ENCODE data around the gene RASSF4. TPM values are rescaled to one million over a fixed set of nuclear protein-coding genes. Genes with fewer than 3 reads are reported as not detected.

RASSF4 gene
- total RNA-seq, 8 experiments from 2014 or later, result 1.8 to 23.2 (median 13.3) TPM

- Histone ChIP-seq H3K27ac (peak overlapping the region; percentile 67 to 81), H3K4me1 (replicated peaks in 1 of 2) (peaks cover 66 to 69% of the 10 kb centered on the region in 2 donors), H3K4me3 (no peak overlapping the region)
- WGBS, 10 experiments, result 60 to 100% (median 82%) methylated on average over 1 to 7 of the region's 13 CpGs; no CpG with 5 or more reads in 3 of the 10 experiments
- peak in 2 of 8 experiments; percentile 1 to 4 for ATAC-seq (replicated peaks in 6 of 8)
- in situ Hi-C loops (cut with MboI; ENCODE audit: low pct_unique_long_range_greater_than_20kb in 2 of 9, low sequenced_read_pairs in 9 of 9, unreplicated experiment in 9 of 9), result no loop called here
Measured at GRCh38 chr10:44979281-44980191, 19.9 kb downstream of the RASSF4 start.

GRCh38 chr10:44980309-44981171 is 20.9 kb downstream of the RASSF4 start:
- Histone ChIP-seq H3K4me3 (no peak overlapping the region), H3K4me1 (replicated peaks in 1 of 2) (peaks cover 67 to 73% of the 10 kb centered on the region in 2 donors), H3K27ac (peak overlapping the region in 1 of 2 donors; percentile 22)
- no peak for ATAC-seq (replicated peaks in 6 of 8)
- 18 to 92% (median 59%) methylated on average over 1 to 12 of the region's 14 CpGs; no CpG with 5 or more reads in 2 of the 10 experiments for WGBS, 10 experiments
- in situ Hi-C loops (cut with MboI; ENCODE audit: low pct_unique_long_range_greater_than_20kb in 2 of 9, low sequenced_read_pairs in 9 of 9, unreplicated experiment in 9 of 9), result no loop called here

GRCh38 chr10:44981172-44982113 is 21.8 kb downstream of the RASSF4 start:
- Histone ChIP-seq H3K4me1 (replicated peaks in 1 of 2) (peaks cover 68 to 73% of the 10 kb centered on the region in 2 donors), H3K27ac (peak overlapping the region in 1 of 2 donors; percentile 22), H3K4me3 (no peak overlapping the region)
- in situ Hi-C loops (cut with MboI; ENCODE audit: low pct_unique_long_range_greater_than_20kb in 2 of 9, low sequenced_read_pairs in 9 of 9, unreplicated experiment in 9 of 9), result no loop called here
- WGBS, 10 experiments, result 12 to 100% (median 50%) methylated on average over 1 to 9 of the region's 11 CpGs
- peak in 5 of 8 experiments; percentile 16 to 54 (median 46) for ATAC-seq (replicated peaks in 6 of 8)

- H3K27ac ChIP-seq, result no peak overlapping the region
- in situ Hi-C loops (cut with MboI; ENCODE audit: low pct_unique_long_range_greater_than_20kb in 2 of 9, low sequenced_read_pairs in 9 of 9, unreplicated experiment in 9 of 9), result no loop called here
- H3K4me1 ChIP-seq (replicated peaks in 1 of 2), result peaks cover 66 to 73% of the 10 kb centered on the region in 2 donors
- no peak overlapping the region for H3K4me3 ChIP-seq
- 70 to 100% (median 98%) methylated on average over 1 to 5 of the region's 9 CpGs; no CpG with 5 or more reads in 6 of the 10 experiments for WGBS, 10 experiments
- no peak for ATAC-seq (replicated peaks in 6 of 8)
Measured at GRCh38 chr10:44982114-44982460, 22.5 kb downstream of the RASSF4 start.

- H3K4me1 ChIP-seq (replicated peaks in 1 of 2), result peaks cover 61 to 68% of the 10 kb centered on the region in 2 donors
- 80 to 100% (median 96%) methylated on average over 1 to 7 of the region's 9 CpGs; no CpG with 5 or more reads in 6 of the 10 experiments for WGBS, 10 experiments
- no peak overlapping the region for H3K27ac ChIP-seq
- no peak overlapping the region for H3K4me3 ChIP-seq
- in situ Hi-C loops (cut with MboI; ENCODE audit: low pct_unique_long_range_greater_than_20kb in 2 of 9, low sequenced_read_pairs in 9 of 9, unreplicated experiment in 9 of 9), result no loop called here
- no peak for ATAC-seq (replicated peaks in 6 of 8)
Measured at GRCh38 chr10:44982496-44982895, 22.9 kb downstream of the RASSF4 start.

- H3K27ac ChIP-seq, result no peak overlapping the region
- H3K4me3 ChIP-seq, result no peak overlapping the region
- WGBS, 10 experiments, result 83 to 100% (median 93%) methylated on average over 1 to 6 of the region's 13 CpGs; no CpG with 5 or more reads in 2 of the 10 experiments
- no peak for ATAC-seq (replicated peaks in 6 of 8)
- in situ Hi-C loops (cut with MboI; ENCODE audit: low pct_unique_long_range_greater_than_20kb in 2 of 9, low sequenced_read_pairs in 9 of 9, unreplicated experiment in 9 of 9), result no loop called here
- H3K4me1 ChIP-seq (replicated peaks in 1 of 2), result peaks cover 54 to 61% of the 10 kb centered on the region in 2 donors
Measured at GRCh38 chr10:44983066-44983894, 23.7 kb downstream of the RASSF4 start.

- Histone ChIP-seq H3K4me3 (no peak overlapping the region), H3K4me1 (replicated peaks in 1 of 2) (peaks cover 49 to 56% of the 10 kb centered on the region in 2 donors), H3K27ac (no peak overlapping the region)
- in situ Hi-C loops (cut with MboI; ENCODE audit: low pct_unique_long_range_greater_than_20kb in 2 of 9, low sequenced_read_pairs in 9 of 9, unreplicated experiment in 9 of 9), result no loop called here
- 20 to 100% (median 77%) methylated on average over 1 to 4 of the region's 10 CpGs; no CpG with 5 or more reads in 4 of the 10 experiments for WGBS, 10 experiments
- no peak for ATAC-seq (replicated peaks in 6 of 8)
Measured at GRCh38 chr10:44983895-44984278, 24.3 kb downstream of the RASSF4 start.

GRCh38 chr10:44984671-44985101 is 25.1 kb downstream of the RASSF4 start:
- in situ Hi-C loops (cut with MboI; ENCODE audit: low pct_unique_long_range_greater_than_20kb in 2 of 9, low sequenced_read_pairs in 9 of 9, unreplicated experiment in 9 of 9), result no loop called here
- WGBS, 10 experiments, result 50 to 100% (median 93%) methylated on average over 1 to 6 of the region's 15 CpGs; no CpG with 5 or more reads in 5 of the 10 experiments
- H3K27ac ChIP-seq, result peak overlapping the region; percentile 72 to 73

GRCh38 chr10:44985175-44985681 is 25.6 kb downstream of the RASSF4 start:
- in situ Hi-C loops (cut with MboI; ENCODE audit: low pct_unique_long_range_greater_than_20kb in 2 of 9, low sequenced_read_pairs in 9 of 9, unreplicated experiment in 9 of 9), result no loop called here
- Histone ChIP-seq H3K27ac (peak overlapping the region; percentile 73 to 74), H3K4me3 (no peak overlapping the region), H3K4me1 (replicated peaks in 1 of 2) (peaks cover 40 to 50% of the 10 kb centered on the region in 2 donors)
- ATAC-seq (replicated peaks in 6 of 8), result peak in 6 of 8 experiments; percentile 6 to 76 (median 69)
- WGBS, 10 experiments, result 51 to 80% (median 67%) methylated on average over 1 to 8 of the region's 9 CpGs; no CpG with 5 or more reads in 5 of the 10 experiments

More at GRCh38 chr10:44984671-44985101, 25.1 kb downstream of the RASSF4 start:
- Histone ChIP-seq H3K4me3 (no peak overlapping the region), H3K4me1 (replicated peaks in 1 of 2) (peaks cover 41 to 50% of the 10 kb centered on the region in 2 donors)
- no peak for ATAC-seq (replicated peaks in 6 of 8)

GRCh38 chr10:44986179-44986578 is 26.6 kb downstream of the RASSF4 start:
- no peak overlapping the region for H3K27ac ChIP-seq
- 50 to 100% (median 83%) methylated on average over 1 to 3 of the region's 3 CpGs; no CpG with 5 or more reads in 5 of the 10 experiments for WGBS, 10 experiments
- ATAC-seq (replicated peaks in 6 of 8), result no peak
- H3K4me1 ChIP-seq (replicated peaks in 1 of 2), result peaks cover 40 to 50% of the 10 kb centered on the region in 2 donors
- in situ Hi-C loops (cut with MboI; ENCODE audit: low pct_unique_long_range_greater_than_20kb in 2 of 9, low sequenced_read_pairs in 9 of 9, unreplicated experiment in 9 of 9), result no loop called here
- H3K4me3 ChIP-seq, result no peak overlapping the region

GRCh38 chr10:44986670-44987069 is 27.1 kb downstream of the RASSF4 start:
- 10 to 90% (median 78%) methylated on average over 1 to 3 of the region's 3 CpGs; no CpG with 5 or more reads in 2 of the 10 experiments for WGBS, 10 experiments
- in situ Hi-C loops (cut with MboI; ENCODE audit: low pct_unique_long_range_greater_than_20kb in 2 of 9, low sequenced_read_pairs in 9 of 9, unreplicated experiment in 9 of 9), result no loop called here
- Histone ChIP-seq H3K4me3 (no peak overlapping the region), H3K4me1 (replicated peaks in 1 of 2) (peaks cover 39 to 50% of the 10 kb centered on the region in 2 donors), H3K27ac (no peak overlapping the region)
- peak in 1 of 8 experiments; percentile 66 for ATAC-seq (replicated peaks in 6 of 8)

Measured in motor neuron (in vitro differentiated cells).